Retinal pigment epithelial cell (primary cell): ENCODE measurements around the gene TSPAN18.

Experiments
- DNase-seq: peaks from one replicate; pipeline ENCODE4 v3.0.0-alpha.2; 2010; ENCODE audit warnings: low read depth
- H3K4me3 ChIP-seq: 2 replicates; pipeline ENCODE4 v1.5.1; 2011; ENCODE audit warnings: mild to moderate bottlenecking, low read length, control low read depth, moderate library complexity
- TF ChIP-seq, protein P1 (sequence below): conservative IDR thresholded peaks from 2 replicates; pipeline ENCODE4 v1.5.1; 2011; ENCODE audit warnings: low read depth, low read length, control low read depth, inconsistent platforms

TSPAN18 gene

GRCh38 chr11:44793350-44794090, 66.8 kb downstream of the TSPAN18 start:
- TF ChIP-seq, protein P1, sequence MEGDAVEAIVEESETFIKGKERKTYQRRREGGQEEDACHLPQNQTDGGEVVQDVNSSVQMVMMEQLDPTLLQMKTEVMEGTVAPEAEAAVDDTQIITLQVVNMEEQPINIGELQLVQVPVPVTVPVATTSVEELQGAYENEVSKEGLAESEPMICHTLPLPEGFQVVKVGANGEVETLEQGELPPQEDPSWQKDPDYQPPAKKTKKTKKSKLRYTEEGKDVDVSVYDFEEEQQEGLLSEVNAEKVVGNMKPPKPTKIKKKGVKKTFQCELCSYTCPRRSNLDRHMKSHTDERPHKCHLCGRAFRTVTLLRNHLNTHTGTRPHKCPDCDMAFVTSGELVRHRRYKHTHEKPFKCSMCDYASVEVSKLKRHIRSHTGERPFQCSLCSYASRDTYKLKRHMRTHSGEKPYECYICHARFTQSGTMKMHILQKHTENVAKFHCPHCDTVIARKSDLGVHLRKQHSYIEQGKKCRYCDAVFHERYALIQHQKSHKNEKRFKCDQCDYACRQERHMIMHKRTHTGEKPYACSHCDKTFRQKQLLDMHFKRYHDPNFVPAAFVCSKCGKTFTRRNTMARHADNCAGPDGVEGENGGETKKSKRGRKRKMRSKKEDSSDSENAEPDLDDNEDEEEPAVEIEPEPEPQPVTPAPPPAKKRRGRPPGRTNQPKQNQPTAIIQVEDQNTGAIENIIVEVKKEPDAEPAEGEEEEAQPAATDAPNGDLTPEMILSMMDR: no peak
- H3K4me3 ChIP-seq: no peak overlapping the region
- peak; percentile 8 for DNase-seq

DNA sequence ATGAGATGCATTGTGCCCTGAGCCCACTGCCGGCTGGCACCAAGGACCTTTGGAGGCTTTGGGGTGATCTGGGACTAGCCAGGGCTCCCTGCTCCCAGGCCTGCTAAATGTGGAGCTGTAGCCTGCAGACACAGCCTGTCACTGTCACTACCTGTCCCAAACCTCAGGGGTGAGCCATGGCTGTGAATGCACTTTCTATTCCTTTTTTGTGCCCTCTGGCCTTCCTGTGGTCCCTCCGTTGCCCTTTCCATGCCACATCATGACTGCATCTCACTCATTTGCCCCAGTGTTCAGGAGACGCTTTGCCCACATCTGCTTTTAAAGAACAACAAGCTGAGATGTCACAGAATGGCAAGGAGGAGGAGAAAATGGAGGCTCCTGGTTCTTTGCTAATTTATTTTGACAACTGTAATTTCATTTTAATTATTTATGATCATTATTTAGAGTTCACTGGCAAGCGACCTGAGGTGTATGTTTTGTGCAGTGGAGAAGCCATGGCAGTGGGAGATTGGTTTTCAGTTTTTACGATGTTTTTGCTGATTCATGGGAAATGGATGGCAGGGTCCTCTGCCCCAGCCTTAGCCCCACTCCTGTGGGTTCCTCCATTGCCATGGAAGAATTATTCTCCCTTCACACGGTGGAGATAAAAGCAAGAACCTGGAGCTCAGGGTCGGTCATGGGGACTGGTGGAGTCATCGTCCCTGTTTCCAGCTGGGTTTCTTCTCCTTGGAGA, 69.2 kb downstream of the TSPAN18 start:
- TF ChIP-seq, protein P1: no peak
- H3K4me3 ChIP-seq: no peak overlapping the region
- no peak for DNase-seq

- TF ChIP-seq, protein P1: no peak
- no peak overlapping the region for H3K4me3 ChIP-seq
- no peak for DNase-seq
Measured at GRCh38 chr11:44797051-44797450, 70.3 kb downstream of the TSPAN18 start.

GRCh38 chr11:44797886-44798606, 71.3 kb downstream of the TSPAN18 start:
- DNase-seq: no peak
- TF ChIP-seq, protein P1: no peak
- no peak overlapping the region for H3K4me3 ChIP-seq

- no peak for DNase-seq
- TF ChIP-seq, protein P1: no peak
- no peak overlapping the region for H3K4me3 ChIP-seq
Measured at GRCh38 chr11:44798607-44798972, 71.8 kb downstream of the TSPAN18 start.

GRCh38 chr11:44799012-44799411, 72.2 kb downstream of the TSPAN18 start:
- TF ChIP-seq, protein P1: no peak
- DNase-seq: no peak
- H3K4me3 ChIP-seq: no peak overlapping the region
